ENCODE measurements around the gene VIT.

Gene VIT

DNA sequence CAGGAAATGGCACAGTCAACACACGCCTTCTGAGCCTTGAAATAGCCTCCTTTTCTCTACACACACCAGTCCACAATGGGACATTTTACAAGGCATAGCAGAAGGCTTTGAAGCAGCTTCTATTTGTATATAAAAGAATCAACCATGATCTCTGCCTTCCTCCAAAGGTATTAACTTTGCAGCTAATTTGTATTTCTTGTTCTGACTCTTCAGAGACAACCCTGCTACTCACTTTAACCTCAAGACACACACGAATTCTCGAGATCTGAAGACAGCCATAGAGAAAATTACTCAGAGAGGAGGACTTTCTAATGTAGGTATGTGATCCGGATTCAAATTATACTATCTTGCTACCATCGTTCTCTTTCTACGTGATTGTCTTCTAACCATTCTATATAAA lies 104.6 kb downstream of the VIT start:
- POLR2A ChIA-PET, result no interaction called here
- no peak overlapping the region for H3K4me3 ChIP-seq (ENCODE audit: low read depth, low read length)
- TF ChIP-seq, protein P1, sequence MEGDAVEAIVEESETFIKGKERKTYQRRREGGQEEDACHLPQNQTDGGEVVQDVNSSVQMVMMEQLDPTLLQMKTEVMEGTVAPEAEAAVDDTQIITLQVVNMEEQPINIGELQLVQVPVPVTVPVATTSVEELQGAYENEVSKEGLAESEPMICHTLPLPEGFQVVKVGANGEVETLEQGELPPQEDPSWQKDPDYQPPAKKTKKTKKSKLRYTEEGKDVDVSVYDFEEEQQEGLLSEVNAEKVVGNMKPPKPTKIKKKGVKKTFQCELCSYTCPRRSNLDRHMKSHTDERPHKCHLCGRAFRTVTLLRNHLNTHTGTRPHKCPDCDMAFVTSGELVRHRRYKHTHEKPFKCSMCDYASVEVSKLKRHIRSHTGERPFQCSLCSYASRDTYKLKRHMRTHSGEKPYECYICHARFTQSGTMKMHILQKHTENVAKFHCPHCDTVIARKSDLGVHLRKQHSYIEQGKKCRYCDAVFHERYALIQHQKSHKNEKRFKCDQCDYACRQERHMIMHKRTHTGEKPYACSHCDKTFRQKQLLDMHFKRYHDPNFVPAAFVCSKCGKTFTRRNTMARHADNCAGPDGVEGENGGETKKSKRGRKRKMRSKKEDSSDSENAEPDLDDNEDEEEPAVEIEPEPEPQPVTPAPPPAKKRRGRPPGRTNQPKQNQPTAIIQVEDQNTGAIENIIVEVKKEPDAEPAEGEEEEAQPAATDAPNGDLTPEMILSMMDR (IDR thresholded peaks at IDR 0.05; ENCODE audit: insufficient read depth, low read length, missing control alignments), result no peak
- CTCF ChIA-PET, result interaction anchor here (1.1 to 31.1 kb wide), 2 partner anchors 25 to 51 kb away, joined by 3 to 545 read pairs; no protein-coding TSS in a partner anchor
- DNase-seq (ENCODE audit: low read depth, low spot score), result no peak

DNA sequence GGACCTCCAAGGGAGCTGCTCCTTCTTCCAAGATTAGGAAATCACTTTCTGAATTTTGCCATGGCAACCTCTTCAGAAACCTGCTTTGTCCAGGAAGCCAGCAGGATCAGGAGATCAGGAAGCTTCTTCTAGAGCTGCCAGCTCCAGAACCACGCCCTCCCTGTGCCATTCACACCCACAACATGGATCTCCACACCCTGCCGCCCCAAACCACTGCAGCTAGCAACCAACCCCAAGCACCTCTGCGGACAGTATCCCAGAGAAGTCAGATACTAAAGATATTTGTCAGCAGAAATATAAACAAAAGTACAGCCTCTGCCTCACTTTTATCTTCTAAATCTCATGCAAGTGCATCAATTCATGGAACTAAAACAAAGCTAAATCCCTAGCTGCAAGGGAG lies 106.4 kb downstream of the VIT start:
- DNase-seq (ENCODE audit: low read depth, low spot score), result no peak
- H3K4me3 ChIP-seq (ENCODE audit: low read depth, low read length), result no peak overlapping the region
- ChIA-PET POLR2A (no interaction called here), CTCF (interaction anchor here (1.5 to 31.1 kb wide), 3 partner anchors 13 to 116 kb away, joined by 3 to 545 read pairs (median 5); no protein-coding TSS in a partner anchor)
- TF ChIP-seq, protein P1 (IDR thresholded peaks at IDR 0.05; ENCODE audit: insufficient read depth, low read length, missing control alignments), result no peak

DNA sequence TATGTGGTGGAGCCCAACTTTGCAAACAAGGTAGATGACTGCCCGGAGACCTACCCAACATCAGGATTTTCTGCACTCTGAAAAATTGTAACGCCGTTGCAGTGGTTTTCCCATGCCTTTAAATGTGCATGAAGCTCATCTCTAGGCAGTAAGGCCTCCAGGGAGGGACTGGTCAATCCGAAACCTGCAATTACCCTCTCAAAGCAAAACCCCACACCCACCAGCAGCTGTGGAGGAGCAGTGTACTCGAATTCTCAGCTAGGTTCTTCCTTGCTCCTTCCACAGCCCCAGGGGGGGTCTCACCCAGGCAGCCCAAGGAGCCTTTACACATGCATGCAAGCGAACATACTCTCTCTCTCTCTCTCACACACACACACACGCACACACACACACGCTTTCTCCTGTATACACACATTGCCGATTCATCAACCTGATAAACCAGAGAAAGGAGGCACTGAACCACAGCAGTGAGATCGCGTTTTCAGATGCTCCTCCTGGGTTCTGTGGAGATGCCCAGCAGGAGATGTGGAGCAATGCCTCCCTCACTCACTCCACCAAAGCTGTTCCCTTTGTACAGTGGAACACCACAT lies 109.2 kb downstream of the VIT start:
- H3K4me3 ChIP-seq (ENCODE audit: low read depth, low read length), result no peak overlapping the region
- TF ChIP-seq, protein P1 (IDR thresholded peaks at IDR 0.05; ENCODE audit: insufficient read depth, low read length, missing control alignments), result no peak
- no peak for DNase-seq (ENCODE audit: low read depth, low spot score)
- CTCF ChIA-PET, result interaction anchor here (31.1 kb wide), 1 partner anchor 30 kb away, joined by 545 read pairs; no protein-coding TSS in a partner anchor
- POLR2A ChIA-PET, result no interaction called here

DNA sequence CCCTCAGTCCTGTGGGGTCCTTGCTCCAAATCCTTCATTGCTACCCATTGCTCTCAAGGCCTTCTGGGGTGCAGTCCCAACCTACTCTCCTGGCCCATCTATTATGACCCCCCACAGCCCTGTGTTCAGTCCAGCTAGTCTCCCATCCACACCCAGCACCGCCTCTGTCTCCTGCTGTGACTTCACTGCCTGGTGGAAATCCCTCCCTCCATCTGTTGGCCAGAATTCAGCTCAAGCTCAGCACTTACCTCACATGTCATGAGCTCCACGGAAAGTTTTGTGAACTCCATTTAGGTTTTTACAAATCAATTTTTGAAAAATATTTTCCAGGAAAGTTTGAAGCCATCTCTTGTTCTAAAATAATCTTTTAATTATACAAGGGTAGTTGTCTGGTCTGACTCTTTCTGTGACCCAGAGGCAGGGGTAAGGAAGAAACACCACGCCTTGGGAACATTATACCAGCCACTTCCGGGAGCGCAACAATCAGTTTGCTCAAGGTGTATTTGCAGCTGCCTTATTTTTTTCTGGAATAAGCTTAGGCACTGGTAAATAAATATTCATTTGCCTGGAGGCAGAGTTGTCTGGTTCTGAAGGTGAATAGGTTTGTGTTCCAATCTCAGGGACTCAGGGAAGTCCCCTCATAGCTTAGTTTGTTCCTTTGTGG lies 110.8 kb downstream of the VIT start:
- TF ChIP-seq, protein P1 (IDR thresholded peaks at IDR 0.05; ENCODE audit: insufficient read depth, low read length, missing control alignments), result no peak
- no peak overlapping the region for H3K4me3 ChIP-seq (ENCODE audit: low read depth, low read length)
- CTCF ChIA-PET, result interaction anchor here (31.1 kb wide), 1 partner anchor 32 kb away, joined by 545 read pairs; no protein-coding TSS in a partner anchor
- no peak for DNase-seq (ENCODE audit: low read depth, low spot score)
- POLR2A ChIA-PET, result no interaction called here

DNA sequence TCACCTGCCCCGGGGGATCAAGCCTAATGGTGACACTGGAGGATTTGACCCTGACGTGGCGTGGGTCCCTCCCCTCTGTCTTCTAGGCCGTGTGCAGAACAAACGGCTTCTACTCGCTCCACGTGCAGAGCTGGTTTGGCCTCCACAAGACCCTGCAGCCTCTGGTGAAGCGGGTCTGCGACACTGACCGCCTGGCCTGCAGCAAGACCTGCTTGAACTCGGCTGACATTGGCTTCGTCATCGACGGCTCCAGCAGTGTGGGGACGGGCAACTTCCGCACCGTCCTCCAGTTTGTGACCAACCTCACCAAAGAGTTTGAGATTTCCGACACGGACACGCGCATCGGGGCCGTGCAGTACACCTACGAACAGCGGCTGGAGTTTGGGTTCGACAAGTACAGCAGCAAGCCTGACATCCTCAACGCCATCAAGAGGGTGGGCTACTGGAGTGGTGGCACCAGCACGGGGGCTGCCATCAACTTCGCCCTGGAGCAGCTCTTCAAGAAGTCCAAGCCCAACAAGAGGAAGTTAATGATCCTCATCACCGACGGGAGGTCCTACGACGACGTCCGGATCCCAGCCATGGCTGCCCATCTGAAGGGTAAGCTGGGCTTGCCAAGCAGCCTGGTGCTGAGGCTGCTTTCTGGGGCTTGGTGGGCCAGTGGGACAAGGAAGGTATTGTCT lies 112.0 kb downstream of the VIT start:
- no peak overlapping the region for H3K4me3 ChIP-seq (ENCODE audit: low read depth, low read length)
- DNase-seq (ENCODE audit: low read depth, low spot score), result no peak
- ChIA-PET POLR2A (no interaction called here), CTCF (no interaction called here)
- TF ChIP-seq, protein P1 (IDR thresholded peaks at IDR 0.05; ENCODE audit: insufficient read depth, low read length, missing control alignments), result no peak

DNA sequence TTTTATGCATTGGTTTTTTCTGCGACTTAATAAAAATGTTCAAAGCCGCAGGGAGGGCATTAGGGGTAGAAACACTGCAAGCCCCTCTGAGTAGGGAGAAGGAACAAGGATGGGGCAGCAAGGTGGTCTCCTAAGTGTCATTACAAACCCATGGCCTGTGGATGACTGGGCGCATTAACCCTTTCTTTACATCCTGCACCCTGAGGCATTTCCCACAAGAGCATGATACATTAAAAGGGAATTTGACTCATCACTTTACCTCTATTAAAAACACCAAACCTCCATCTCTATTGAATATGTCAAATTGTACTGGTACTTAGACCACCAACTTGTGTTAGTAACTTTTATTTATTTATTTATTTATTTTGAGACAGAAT lies 112.5 kb downstream of the VIT start:
- POLR2A ChIA-PET, result no interaction called here

More for the DNA sequence above, 112.5 kb downstream of the VIT start:
- no peak for DNase-seq (ENCODE audit: low read depth, low spot score)
- H3K4me3 ChIP-seq (ENCODE audit: low read depth, low read length), result no peak overlapping the region
- CTCF ChIA-PET, result no interaction called here
- TF ChIP-seq, protein P1 (IDR thresholded peaks at IDR 0.05; ENCODE audit: insufficient read depth, low read length, missing control alignments), result no peak

All from AG04449 (cell line).